ENCODE measurements around the gene OSBPL5. TPM values are rescaled to one million over a fixed set of nuclear protein-coding genes. Genes with fewer than 3 reads are reported as not detected.
A peak's percentile ranks its signal among the peaks of the same experiment; 100 is the strongest.
"Not testable (repeated sequence)": the region's sequence is repeated elsewhere in the genome, so short reads cannot be mapped to it uniquely, and the experiment has no call there.

OSBPL5 gene
- total and polyA plus RNA-seq, 2 donors (not counting 1 experiment from before 2014, with no cell fraction given): 12.4 to 49.0 TPM

DNA sequence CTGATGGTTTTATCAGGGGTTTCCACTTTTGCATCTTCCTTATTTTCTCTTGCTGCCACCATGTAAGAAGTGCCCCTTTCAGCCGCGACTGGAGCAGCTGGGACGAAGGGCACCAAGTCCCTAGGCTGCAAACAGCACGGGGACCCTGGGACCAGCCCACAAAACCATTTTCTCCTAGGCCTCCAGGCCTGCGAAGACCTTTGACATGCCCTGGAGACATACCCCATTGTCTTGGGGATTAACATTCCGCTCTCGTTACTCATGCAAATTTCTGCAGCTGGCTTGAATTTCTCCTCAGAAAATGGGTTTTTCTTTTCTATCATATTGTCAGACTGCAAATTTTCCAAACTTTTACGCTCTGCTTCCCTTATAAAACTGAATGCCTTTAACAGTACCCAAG is 101.2 kb downstream of the OSBPL5 start:
- not testable (repeated sequence) for H3K4me3 ChIP-seq (replicated peaks in 1 of 4; ENCODE audit: control extremely low read depth in 1 of 4, insufficient read depth in 1 of 4, low read depth in 3 of 4, low read length in 4 of 4); DNase-seq (ENCODE audit: low read depth in 2 of 2); H3K4me1 ChIP-seq (ENCODE audit: control insufficient read depth, extremely low read depth, insufficient read depth, low read length); H3K79me2 ChIP-seq (ENCODE audit: control insufficient read depth, insufficient read depth, low read length); H3K9ac ChIP-seq (ENCODE audit: insufficient read depth, low read length); H3K27me3 ChIP-seq (ENCODE audit: control insufficient read depth, insufficient read depth, low read length); H3K36me3 ChIP-seq (ENCODE audit: control insufficient read depth, insufficient read depth, low read length); H3K27ac ChIP-seq (ENCODE audit: insufficient read depth, low read length); H4K20me1 ChIP-seq (ENCODE audit: control insufficient read depth, extremely low read depth, insufficient read depth, low read length); H2AFZ ChIP-seq (ENCODE audit: low read length); H3K9me3 ChIP-seq (ENCODE audit: control insufficient read depth, insufficient read depth, low read depth, low read length); H3K4me2 ChIP-seq (ENCODE audit: extremely low read depth, insufficient read depth, low read length)

DNA sequence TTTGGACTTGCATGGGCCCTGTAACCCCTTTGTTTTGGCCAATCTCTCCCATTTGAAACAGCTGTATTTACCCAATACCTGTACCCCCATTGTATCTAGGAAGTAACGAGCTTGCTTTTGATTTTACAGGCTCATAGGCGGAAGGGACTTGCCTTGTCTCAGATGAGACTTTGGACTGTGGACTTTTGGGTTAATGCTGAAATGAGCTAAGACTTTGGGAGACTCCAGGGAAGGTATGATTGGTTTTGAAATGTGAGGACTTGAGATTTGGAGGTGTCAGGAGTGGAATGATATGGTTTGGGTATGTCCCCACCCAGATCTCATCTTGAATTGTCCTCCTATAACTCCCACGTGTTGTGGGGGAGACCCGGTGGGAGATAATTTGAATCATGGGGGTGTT is 101.7 kb downstream of the OSBPL5 start:
- H3K79me2 ChIP-seq (ENCODE audit: control insufficient read depth, insufficient read depth, low read length); H3K9me3 ChIP-seq (ENCODE audit: control insufficient read depth, insufficient read depth, low read depth, low read length); H3K27ac ChIP-seq (ENCODE audit: insufficient read depth, low read length); DNase-seq (ENCODE audit: low read depth in 2 of 2); H2AFZ ChIP-seq (ENCODE audit: low read length); H4K20me1 ChIP-seq (ENCODE audit: control insufficient read depth, extremely low read depth, insufficient read depth, low read length); H3K4me3 ChIP-seq (replicated peaks in 1 of 4; ENCODE audit: control extremely low read depth in 1 of 4, insufficient read depth in 1 of 4, low read depth in 3 of 4, low read length in 4 of 4); H3K27me3 ChIP-seq (ENCODE audit: control insufficient read depth, insufficient read depth, low read length); H3K9ac ChIP-seq (ENCODE audit: insufficient read depth, low read length); H3K4me2 ChIP-seq (ENCODE audit: extremely low read depth, insufficient read depth, low read length); H3K36me3 ChIP-seq (ENCODE audit: control insufficient read depth, insufficient read depth, low read length); H3K4me1 ChIP-seq (ENCODE audit: control insufficient read depth, extremely low read depth, insufficient read depth, low read length): not testable (repeated sequence)

DNA sequence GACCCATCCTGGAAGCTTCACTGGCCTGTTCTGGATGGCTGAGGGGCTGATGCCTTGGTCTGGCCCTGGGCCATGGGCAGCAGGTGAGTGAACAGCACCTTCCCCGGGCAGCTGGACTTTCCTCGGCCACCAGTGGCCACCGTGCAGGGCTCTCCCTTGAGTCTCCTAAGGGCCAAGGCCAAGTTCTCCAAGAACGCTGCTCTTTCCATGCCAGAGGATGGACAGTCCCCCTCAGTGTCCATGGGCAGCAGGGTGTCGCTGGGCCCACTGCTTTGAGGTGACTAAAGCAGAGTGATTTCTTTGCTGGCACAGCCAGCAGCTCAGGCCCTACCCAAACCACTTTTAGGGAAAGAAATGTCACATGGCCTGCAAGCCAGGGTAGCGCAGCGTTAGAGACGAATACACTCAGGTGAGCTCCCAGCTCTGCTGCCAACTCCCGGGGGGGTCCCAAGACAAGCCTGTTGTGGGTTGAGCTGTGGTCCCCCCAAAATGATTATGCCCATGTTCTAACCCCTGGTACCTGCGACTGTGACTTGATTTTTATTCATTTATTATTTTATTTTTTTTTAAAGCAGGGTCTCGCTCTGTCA is 104.6 kb downstream of the OSBPL5 start:
- peaks cover 11% of the 10 kb centered on the region for H3K4me1 ChIP-seq (ENCODE audit: control insufficient read depth, extremely low read depth, insufficient read depth, low read length)
- TF ChIP-seq, protein P1, sequence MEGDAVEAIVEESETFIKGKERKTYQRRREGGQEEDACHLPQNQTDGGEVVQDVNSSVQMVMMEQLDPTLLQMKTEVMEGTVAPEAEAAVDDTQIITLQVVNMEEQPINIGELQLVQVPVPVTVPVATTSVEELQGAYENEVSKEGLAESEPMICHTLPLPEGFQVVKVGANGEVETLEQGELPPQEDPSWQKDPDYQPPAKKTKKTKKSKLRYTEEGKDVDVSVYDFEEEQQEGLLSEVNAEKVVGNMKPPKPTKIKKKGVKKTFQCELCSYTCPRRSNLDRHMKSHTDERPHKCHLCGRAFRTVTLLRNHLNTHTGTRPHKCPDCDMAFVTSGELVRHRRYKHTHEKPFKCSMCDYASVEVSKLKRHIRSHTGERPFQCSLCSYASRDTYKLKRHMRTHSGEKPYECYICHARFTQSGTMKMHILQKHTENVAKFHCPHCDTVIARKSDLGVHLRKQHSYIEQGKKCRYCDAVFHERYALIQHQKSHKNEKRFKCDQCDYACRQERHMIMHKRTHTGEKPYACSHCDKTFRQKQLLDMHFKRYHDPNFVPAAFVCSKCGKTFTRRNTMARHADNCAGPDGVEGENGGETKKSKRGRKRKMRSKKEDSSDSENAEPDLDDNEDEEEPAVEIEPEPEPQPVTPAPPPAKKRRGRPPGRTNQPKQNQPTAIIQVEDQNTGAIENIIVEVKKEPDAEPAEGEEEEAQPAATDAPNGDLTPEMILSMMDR (conservative IDR thresholded peaks at IDR 0.05 in 1 of 2, IDR thresholded peaks at IDR 0.05 in 1 of 2; ENCODE audit: low read depth in 1 of 2, low read length in 2 of 2): no peak
- TF ChIP-seq EZH2 (IDR thresholded peaks at IDR 0.05; ENCODE audit: low read length, missing control alignments): no peak
- DNase-seq (ENCODE audit: low read depth in 2 of 2): no peak

DNA sequence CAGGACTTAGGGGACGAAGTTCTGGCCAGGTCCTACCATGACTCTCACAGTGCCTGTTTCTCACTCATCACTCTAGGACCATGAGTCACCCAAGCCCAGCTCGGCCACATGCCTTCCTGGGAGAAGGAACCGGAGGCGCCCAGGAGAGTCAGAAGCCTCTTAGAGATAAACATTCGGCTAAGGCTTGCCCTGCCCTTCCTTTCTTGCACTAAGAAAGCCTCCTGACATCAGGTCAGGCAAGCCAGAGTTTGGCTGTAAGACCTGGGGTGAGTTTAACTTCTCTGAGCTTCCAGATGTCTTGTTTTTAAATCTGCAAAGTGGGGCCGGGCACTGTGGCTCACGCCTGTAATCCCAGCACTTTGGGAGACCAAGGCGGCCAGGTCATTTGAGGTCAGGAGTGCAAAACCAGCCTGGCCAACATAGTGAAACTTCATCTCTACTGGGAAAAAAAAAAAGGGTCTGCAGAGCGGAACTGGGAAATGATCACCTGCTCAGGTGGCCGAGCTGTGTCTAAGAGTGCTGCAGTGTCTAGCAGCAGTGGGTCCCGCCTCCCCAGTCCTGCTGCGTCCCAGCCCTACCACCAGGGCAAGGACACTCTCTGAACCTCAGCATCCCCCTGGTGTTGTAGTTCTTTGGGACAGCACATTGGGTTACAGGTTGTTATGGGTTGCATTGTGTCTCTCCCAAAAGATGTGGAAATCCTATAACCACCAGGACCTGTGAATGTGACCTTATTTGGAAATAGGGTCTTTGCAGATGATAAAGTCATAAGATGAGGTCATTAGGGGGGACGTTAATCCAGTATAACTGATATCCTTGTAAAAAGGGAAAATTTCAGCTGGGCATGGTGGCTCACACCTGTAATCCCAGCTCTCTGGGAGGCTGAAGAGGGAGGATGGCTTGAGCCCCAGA is 106.1 kb downstream of the OSBPL5 start:
- DNase-seq (ENCODE audit: low read depth in 2 of 2): peak; percentile 86
- peak overlapping the region; percentile 7 for H3K9ac ChIP-seq (ENCODE audit: insufficient read depth, low read length)
- H3K4me3 ChIP-seq (replicated peaks in 1 of 4; ENCODE audit: control extremely low read depth in 1 of 4, insufficient read depth in 1 of 4, low read depth in 3 of 4, low read length in 4 of 4): no peak overlapping the region
- no peaks in the 10 kb centered on the region for H3K9me3 ChIP-seq (ENCODE audit: control insufficient read depth, insufficient read depth, low read depth, low read length)
- H3K36me3 ChIP-seq (ENCODE audit: control insufficient read depth, insufficient read depth, low read length): no peaks in the 10 kb centered on the region
- H3K27me3 ChIP-seq (ENCODE audit: control insufficient read depth, insufficient read depth, low read length): no peaks in the 10 kb centered on the region
- peak overlapping the region; percentile 64 for H2AFZ ChIP-seq (ENCODE audit: low read length)
- H3K4me1 ChIP-seq (ENCODE audit: control insufficient read depth, extremely low read depth, insufficient read depth, low read length): peaks cover 11% of the 10 kb centered on the region
- peaks cover 30% of the 10 kb centered on the region for H3K79me2 ChIP-seq (ENCODE audit: control insufficient read depth, insufficient read depth, low read length)
- peak overlapping the region; percentile 51 for H3K4me2 ChIP-seq (ENCODE audit: extremely low read depth, insufficient read depth, low read length)
- no peaks in the 10 kb centered on the region for H4K20me1 ChIP-seq (ENCODE audit: control insufficient read depth, extremely low read depth, insufficient read depth, low read length)
- H3K27ac ChIP-seq (ENCODE audit: insufficient read depth, low read length): peak overlapping the region; percentile 61
- TF ChIP-seq EZH2 (IDR thresholded peaks at IDR 0.05; ENCODE audit: low read length, missing control alignments): no peak
- TF ChIP-seq, protein P1 (conservative IDR thresholded peaks at IDR 0.05 in 1 of 2, IDR thresholded peaks at IDR 0.05 in 1 of 2; ENCODE audit: low read depth in 1 of 2, low read length in 2 of 2): no peak

More for the DNA sequence above, 104.6 kb downstream of the OSBPL5 start:
- Histone ChIP-seq H3K27me3 (ENCODE audit: control insufficient read depth, insufficient read depth, low read length) (no peaks in the 10 kb centered on the region), H3K4me3 (replicated peaks in 1 of 4; ENCODE audit: control extremely low read depth in 1 of 4, insufficient read depth in 1 of 4, low read depth in 3 of 4, low read length in 4 of 4) (no peak overlapping the region), H3K79me2 (ENCODE audit: control insufficient read depth, insufficient read depth, low read length) (peaks cover 16% of the 10 kb centered on the region), H4K20me1 (ENCODE audit: control insufficient read depth, extremely low read depth, insufficient read depth, low read length) (no peaks in the 10 kb centered on the region), H2AFZ (ENCODE audit: low read length) (no peak overlapping the region), H3K9ac (ENCODE audit: insufficient read depth, low read length) (no peak overlapping the region), H3K27ac (ENCODE audit: insufficient read depth, low read length) (no peak overlapping the region), H3K36me3 (ENCODE audit: control insufficient read depth, insufficient read depth, low read length) (no peaks in the 10 kb centered on the region), H3K4me2 (ENCODE audit: extremely low read depth, insufficient read depth, low read length) (no peak overlapping the region), H3K9me3 (ENCODE audit: control insufficient read depth, insufficient read depth, low read depth, low read length) (no peaks in the 10 kb centered on the region)
